HL-60/S4 treated with phorbol 12-myristate 13-acetate at 8.2 ng/mL for 4 days and 3 days (cell line): ENCODE data around the gene CCDC51.

ENCODE experiments used
- in situ Hi-C: fragments of 300-500 bp; cut with MboI; formaldehyde crosslinking; loops from 2 replicates; pipeline ENCODE4 v1.15.0; 2022; ENCODE audit warnings: low sequenced_read_pairs

CCDC51 gene

GRCh38 chr3:48435774-48436476 is 4.0 kb downstream of the CCDC51 start:
- in situ Hi-C loops = loop anchor here (25.0 kb wide), 1 partner anchor 174 kb away; no protein-coding TSS in a partner anchor

- in situ Hi-C loops = loop anchor here (25.0 kb wide), 1 partner anchor 173 kb away; no protein-coding TSS in a partner anchor
These were observed 4.7 kb downstream of the CCDC51 start for GRCh38 chr3:48435223-48435595.

DNA sequence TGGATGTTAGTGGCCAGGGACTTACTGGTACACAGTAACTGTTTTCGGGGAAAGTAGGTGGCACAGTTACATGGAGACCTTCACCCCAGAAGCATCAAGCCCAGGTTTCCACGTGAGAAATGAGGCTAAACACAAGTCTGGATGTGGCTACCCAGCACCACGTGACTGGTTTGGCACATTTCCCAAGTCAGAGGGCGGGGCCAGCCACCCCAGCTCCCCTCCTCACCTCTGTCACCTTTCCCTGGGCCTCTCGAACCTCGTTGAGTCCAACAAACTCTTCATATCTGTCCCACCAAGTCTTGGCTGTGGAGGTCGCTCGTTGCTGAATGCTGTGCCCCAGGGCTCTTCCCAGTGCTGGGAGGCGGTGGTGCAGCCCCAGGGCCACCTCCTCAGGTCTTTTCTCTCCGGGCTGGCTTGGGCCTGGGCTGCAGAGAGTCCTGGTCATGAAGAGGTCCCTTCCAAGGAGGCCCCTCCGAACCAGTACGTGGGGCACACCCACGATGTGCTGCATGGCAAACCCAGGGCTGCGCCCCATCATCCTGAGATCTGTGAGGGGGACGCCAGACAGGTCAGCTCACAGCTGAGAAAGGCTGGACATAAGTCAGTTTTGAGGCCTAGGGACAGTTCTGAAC is 5.2 kb downstream of the CCDC51 start:
- in situ Hi-C loops = loop anchor here (25.0 kb wide), 1 partner anchor 172 kb away; no protein-coding TSS in a partner anchor

DNA sequence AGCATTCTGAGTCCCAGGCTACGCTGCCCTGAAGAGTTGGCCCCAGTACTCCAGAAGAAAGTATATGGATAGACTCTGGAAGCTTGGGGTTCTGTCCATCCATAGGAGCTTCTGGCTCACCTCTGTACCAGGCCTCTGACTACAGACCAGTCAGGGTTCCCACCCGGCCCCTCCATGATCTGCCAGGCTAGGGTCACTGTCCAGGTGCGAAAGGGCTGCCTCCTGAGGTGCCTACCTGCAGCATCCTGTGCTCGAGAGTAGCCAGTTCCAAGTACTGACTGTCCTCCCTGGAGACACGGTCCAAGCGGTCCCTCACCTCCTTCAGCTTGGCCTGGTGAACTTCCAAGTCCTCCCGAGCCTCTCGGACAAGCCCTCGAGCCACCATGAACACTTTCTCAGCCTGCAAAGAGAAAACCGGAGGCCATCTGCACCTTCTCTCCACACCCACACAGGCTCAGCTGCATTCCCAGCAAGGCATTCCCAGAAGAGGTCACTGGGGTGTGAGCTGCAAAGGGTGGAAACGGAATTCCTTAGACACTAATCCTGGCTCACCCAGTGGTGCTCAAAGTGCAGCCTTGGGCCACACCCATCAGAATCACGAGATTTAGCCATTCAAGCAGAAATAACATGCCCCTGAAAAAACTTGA is 6.3 kb downstream of the CCDC51 start:
- in situ Hi-C loops = loop anchor here (25.0 kb wide), 1 partner anchor 171 kb away; no protein-coding TSS in a partner anchor

- in situ Hi-C loops = loop anchor here (25.0 kb wide), 1 partner anchor 170 kb away; no protein-coding TSS in a partner anchor
These were observed 7.2 kb downstream of the CCDC51 start for GRCh38 chr3:48432411-48433371.

DNA sequence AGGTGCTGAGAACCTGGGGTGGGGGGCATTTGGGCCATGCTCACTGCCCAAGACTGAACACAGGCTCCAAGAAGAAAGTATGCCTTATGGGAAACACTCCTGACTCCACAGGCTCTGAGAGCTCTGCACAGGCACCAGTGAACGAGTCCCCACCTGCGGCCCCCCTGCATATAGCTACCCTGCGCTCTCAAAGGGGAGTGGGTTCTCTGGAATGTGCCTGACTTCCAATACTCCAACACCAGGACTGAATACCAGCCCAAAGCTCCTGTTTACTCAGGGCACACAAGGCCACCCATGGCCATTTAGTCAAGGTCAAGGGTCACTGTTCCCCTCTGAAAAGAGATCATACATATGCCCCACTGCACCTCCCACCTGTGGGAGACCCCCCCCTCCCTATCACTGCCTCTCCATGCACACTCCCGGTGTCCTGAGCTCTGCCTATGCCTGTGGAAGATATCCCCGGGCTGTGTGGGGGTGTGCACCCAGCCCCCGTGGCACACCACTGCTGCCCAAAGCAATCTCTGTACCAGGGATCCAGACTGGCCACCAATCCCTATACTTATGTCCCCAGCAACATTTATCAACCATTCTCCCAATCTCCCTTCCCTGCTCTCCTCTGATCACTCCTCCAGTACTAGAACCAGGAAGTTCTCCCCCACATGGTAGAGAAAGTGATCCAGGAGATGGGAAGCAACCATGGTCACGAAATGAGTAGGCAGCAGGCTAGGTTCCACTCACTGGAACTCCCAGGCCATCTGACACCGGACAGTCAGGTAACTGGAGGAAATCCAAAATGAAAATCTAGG is 8.5 kb downstream of the CCDC51 start:
- in situ Hi-C loops = loop anchor here (25.0 kb wide), 1 partner anchor 169 kb away; no protein-coding TSS in a partner anchor

DNA sequence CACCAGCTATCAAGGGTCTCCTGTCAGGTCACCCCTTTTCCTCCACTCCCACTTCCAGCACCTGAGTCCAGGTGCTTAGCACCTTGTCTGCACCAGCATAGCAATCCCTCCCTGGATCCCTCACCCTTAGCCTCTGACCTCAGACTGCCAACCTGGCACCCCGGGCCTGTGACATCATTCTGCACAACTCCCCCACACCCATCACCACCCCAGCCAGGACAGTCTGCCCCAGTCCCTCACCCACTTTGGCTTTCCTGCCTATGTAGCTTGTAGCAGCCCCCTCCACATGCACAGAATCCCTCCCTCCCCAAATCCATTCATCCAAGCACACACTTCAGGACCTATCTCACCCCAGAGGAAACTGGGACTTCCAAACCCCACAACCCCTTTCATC is 9.2 kb downstream of the CCDC51 start:
- in situ Hi-C loops = loop anchor here (25.0 kb wide), 1 partner anchor 168 kb away; no protein-coding TSS in a partner anchor

- in situ Hi-C loops = loop anchor here (25.0 kb wide), 1 partner anchor 168 kb away; no protein-coding TSS in a partner anchor
These were observed 9.8 kb downstream of the CCDC51 start, which contains the start of gene PLXNB1 for GRCh38 chr3:48429960-48430707. PLXNB1 (minus strand) TSS chr3:48430086; CDS start chr3:48424611, 5,475 bp downstream.

- in situ Hi-C loops = loop anchor here (25.0 kb wide), 1 partner anchor 167 kb away; no protein-coding TSS in a partner anchor
These were observed 10.5 kb downstream of the CCDC51 start for GRCh38 chr3:48429317-48429959.

GRCh38 chr3:48428572-48429316 is 11.2 kb downstream of the CCDC51 start:
- in situ Hi-C loops = loop anchor here (25.0 kb wide), 1 partner anchor 166 kb away; no protein-coding TSS in a partner anchor

- in situ Hi-C loops = loop anchor here (25.0 kb wide), 1 partner anchor 166 kb away; no protein-coding TSS in a partner anchor
These were observed 11.8 kb downstream of the CCDC51 start for GRCh38 chr3:48428088-48428571.

- in situ Hi-C loops = loop anchor here (25.0 kb wide), 1 partner anchor 165 kb away; no protein-coding TSS in a partner anchor
These were observed 12.3 kb downstream of the CCDC51 start for GRCh38 chr3:48427630-48427962.

GRCh38 chr3:48426944-48427629 is 12.8 kb downstream of the CCDC51 start:
- in situ Hi-C loops = loop anchor here (25.0 kb wide), 1 partner anchor 165 kb away; no protein-coding TSS in a partner anchor

DNA sequence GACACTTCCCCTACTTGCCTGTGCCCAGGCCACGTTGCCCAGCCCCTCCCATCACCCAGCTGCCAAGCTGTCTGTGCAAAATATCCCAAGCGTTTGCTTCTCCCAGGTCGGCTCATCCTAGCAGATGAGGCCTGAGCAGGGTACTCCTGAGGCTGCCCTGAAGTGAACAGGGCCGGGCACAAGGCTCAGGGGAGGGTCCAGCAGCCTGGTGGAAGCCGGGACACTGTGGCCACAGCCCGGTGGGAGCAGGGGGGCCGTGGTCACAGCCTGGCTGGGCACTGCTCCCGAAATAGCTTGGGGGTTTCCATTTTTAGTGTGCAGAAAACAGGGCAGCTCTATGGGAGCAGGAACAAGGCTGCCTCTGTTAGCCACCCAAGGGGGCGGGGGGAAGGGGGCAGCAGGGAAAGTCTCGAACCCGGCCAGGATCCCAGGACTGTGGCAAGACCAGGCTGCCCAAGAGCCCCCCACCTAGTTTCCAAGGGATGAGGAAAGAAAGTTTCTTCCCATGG is 13.5 kb downstream of the CCDC51 start:
- in situ Hi-C loops = loop anchor here (25.0 kb wide), 1 partner anchor 164 kb away; no protein-coding TSS in a partner anchor

DNA sequence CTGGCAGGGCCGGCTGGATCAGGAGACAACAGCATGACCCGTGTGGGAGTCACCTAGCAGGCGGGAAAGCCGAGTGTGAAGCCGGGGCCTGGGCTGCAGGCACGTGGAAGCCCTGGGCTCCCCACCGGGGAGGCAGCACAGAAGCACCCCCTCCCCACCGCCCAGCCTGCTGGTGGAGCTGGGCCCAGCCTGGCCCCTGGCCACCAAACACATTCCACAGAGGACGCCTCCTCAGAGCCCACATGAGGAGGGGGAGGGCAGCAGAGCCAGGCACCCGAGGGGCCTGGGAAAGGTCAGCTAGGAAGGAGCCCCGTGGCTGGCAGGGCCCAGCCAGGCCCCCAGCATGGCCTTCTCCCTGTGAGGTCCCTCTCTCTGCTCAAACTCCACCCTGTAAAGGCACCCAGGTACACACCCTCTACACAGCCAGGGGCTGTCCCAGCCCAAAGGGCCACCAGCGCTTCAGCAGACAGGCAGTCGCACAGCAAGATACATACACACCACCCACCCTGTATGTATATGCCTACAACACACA is 14.6 kb downstream of the CCDC51 start:
- in situ Hi-C loops = loop anchor here (25.0 kb wide), 1 partner anchor 163 kb away; no protein-coding TSS in a partner anchor
